Smooth muscle cell (in vitro differentiated cells): Measurements from ENCODE around the gene ITPK1. TPM values are rescaled to one million over a fixed set of nuclear protein-coding genes. Genes with fewer than 3 reads are reported as not detected.
"Not testable (repeated sequence)": the region's sequence is repeated elsewhere in the genome, so short reads cannot be mapped to it uniquely, and the experiment has no call there.

ENCODE experiments used
- DNase-seq: peaks from one replicate; lab custom pipeline; 2025; ENCODE audit not compliant: unreplicated experiment; lab: John Stamatoyannopoulos, UW
- H2AFZ ChIP-seq: fragments of 200-600 bp; sonication (generic); 2 replicates; pipeline ENCODE4 v1.6.0; 2016; ENCODE audit warnings: antibody characterized with exemption, low read depth, mild to moderate bottlenecking
- H3F3A ChIP-seq: fragments of 200-600 bp; sonication (generic); 2 replicates; pipeline ENCODE4 v1.6.0; 2017; ENCODE audit warnings: antibody characterized with exemption, low read depth
- H3K27ac ChIP-seq: fragments of 200-600 bp; sonication (generic); 2 replicates; pipeline ENCODE4 v1.5.1; 2016; ENCODE audit warnings: low read depth, mild to moderate bottlenecking
- H3K27me3 ChIP-seq: fragments of 200-600 bp; sonication (generic); 2 replicates; pipeline ENCODE4 v1.6.1; 2016; ENCODE audit warnings: low read depth, mild to moderate bottlenecking
- H3K36me3 ChIP-seq: fragments of 200-600 bp; sonication (generic); 2 replicates; pipeline ENCODE4 v1.5.1; 2016; ENCODE audit warnings: low read depth
- H3K4me1 ChIP-seq: fragments of 200-600 bp; sonication (generic); 2 replicates; pipeline ENCODE4 v1.5.1; 2016; ENCODE audit warnings: low read depth
- H3K4me2 ChIP-seq: fragments of 200-600 bp; sonication (generic); 2 replicates; pipeline ENCODE4 v1.6.0; 2016; ENCODE audit warnings: mild to moderate bottlenecking
- H3K4me3 ChIP-seq: fragments of 200-600 bp; sonication (generic); 2 replicates; pipeline ENCODE4 v1.5.1; 2016; ENCODE audit warnings: mild to moderate bottlenecking
- H3K79me2 ChIP-seq: fragments of 200-600 bp; sonication (generic); 2 replicates; pipeline ENCODE4 v1.6.0; 2016; ENCODE audit warnings: low read depth, mild to moderate bottlenecking
- H3K9ac ChIP-seq: fragments of 200-600 bp; sonication (generic); 2 replicates; pipeline ENCODE4 v1.6.0; 2016; ENCODE audit warnings: low read depth
- H3K9me3 ChIP-seq: fragments of 200-600 bp; sonication (generic); replicated peaks from 2 replicates; pipeline ENCODE4 v1.5.1; 2016; ENCODE audit warnings: low read depth
- H4K20me1 ChIP-seq: fragments of 200-600 bp; sonication (generic); 2 replicates; pipeline ENCODE4 v1.6.0; 2016; ENCODE audit warnings: low read depth
- WGBS: methylation state at CpG from one replicate; pipeline ENCODE4 v1.1.7; 2016; ENCODE audit warnings: low lambda C conversion rate; 5-methylcytosine and 5-hydroxymethylcytosine counted together
- polyA plus RNA-seq: library from polyadenylated mRNA; unstranded; fragments of >200 nt; fragmentation: Nextera tagmentation; extraction: Ambion mirVana; gene quantifications from 2 replicates; pipeline ENCODE4 v1.2.1, GENCODE V29; 2016
- total RNA-seq: library from RNA; depleted of rRNA; stranded (reverse); fragments of >200 nt; gene quantifications from 2 replicates; pipeline ENCODE4 v1.2.3, GENCODE V29; 2014
- TF ChIP-seq, protein P1 (sequence below): fragments of 200-600 bp; sonication (generic); IDR thresholded peaks from 2 replicates; pipeline ENCODE4 v1.5.1; 2017; ENCODE audit warnings: borderline replicate concordance, mild to moderate bottlenecking, antibody characterized with exemption; ENCODE audit not compliant: insufficient read depth, poor library complexity, severe bottlenecking

The ITPK1 gene
- total and polyA plus RNA-seq, 2 experiments from 2014 or later: 9.2 to 14.2 TPM

DNA sequence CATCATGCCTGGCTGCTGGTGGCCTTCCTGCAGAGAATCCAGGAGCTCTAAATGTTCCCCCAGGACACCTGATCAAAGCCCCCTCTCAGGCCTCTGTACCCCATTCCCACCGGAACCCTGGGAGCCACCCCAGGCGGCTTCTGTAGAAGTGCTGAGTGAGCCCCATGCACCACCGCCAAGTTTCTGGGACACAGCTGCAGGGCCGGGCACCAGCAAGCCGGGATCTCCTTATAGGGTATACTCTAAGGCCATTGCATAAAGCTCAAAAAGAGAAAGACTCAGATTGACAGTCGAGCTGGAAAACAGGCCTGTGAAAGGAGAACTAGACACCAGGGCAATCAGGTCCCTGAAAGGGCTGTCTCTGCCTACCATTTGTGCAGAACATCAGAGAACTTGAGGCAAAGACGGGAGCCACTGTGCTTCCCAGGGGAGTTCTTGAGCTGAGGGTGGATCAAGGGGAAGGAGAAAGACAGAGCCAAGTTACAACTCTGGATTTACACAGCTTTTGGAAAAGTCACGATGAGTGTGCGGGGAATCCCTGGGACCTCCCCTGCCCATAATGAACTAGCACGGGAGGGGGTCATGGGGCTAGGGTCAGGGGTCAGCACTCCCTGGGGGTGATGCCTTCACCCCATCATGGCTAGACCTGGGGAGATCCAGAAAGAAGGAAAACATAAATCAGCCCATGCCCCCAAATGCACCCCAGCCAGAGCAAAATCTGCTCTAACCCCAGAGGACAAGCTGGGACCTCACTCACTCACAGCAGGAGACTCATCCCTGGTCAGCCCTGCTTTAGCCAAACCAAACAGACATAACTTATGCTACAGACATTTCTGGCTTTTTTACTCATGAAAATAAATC is 51.1 kb downstream of the ITPK1 start:
- Histone ChIP-seq H3K4me1 (no peaks in the 10 kb centered on the region), H3K4me3 (no peak overlapping the region), H3K27ac (no peak overlapping the region), H3K4me2 (no peak overlapping the region), H4K20me1 (peaks cover 8% of the 10 kb centered on the region), H3K9me3 (no peaks in the 10 kb centered on the region), H3K36me3 (no peaks in the 10 kb centered on the region), H3F3A (no peaks in the 10 kb centered on the region), H3K79me2 (no peaks in the 10 kb centered on the region), H3K27me3 (no peaks in the 10 kb centered on the region), H2AFZ (no peak overlapping the region), H3K9ac (no peak overlapping the region)
- TF ChIP-seq, protein P1, sequence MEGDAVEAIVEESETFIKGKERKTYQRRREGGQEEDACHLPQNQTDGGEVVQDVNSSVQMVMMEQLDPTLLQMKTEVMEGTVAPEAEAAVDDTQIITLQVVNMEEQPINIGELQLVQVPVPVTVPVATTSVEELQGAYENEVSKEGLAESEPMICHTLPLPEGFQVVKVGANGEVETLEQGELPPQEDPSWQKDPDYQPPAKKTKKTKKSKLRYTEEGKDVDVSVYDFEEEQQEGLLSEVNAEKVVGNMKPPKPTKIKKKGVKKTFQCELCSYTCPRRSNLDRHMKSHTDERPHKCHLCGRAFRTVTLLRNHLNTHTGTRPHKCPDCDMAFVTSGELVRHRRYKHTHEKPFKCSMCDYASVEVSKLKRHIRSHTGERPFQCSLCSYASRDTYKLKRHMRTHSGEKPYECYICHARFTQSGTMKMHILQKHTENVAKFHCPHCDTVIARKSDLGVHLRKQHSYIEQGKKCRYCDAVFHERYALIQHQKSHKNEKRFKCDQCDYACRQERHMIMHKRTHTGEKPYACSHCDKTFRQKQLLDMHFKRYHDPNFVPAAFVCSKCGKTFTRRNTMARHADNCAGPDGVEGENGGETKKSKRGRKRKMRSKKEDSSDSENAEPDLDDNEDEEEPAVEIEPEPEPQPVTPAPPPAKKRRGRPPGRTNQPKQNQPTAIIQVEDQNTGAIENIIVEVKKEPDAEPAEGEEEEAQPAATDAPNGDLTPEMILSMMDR: no peak
- DNase-seq: no peak
- 79% methylated on average over 10 of the region's 10 CpGs for WGBS

DNA sequence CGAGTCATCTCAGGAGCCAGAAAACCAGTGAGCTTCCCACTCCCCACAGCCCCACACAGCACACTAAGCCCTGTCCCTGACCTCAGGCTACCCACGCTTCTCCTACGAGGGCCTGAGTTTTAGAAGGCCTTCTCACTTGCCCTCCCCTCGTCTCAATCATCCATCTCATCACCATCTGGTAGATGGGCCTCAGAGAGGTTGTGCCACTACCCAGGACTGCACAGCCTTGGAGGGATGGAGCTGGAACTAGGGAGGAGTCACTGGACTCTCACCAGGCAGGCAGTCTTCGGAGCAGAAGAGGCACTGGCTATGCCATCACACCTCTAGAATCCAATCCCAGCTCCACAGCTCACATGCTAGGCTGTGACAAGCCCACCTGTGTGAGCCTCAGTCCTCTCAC is 52.3 kb downstream of the ITPK1 start:
- Histone ChIP-seq H3F3A (no peaks in the 10 kb centered on the region), H3K27ac (no peak overlapping the region), H3K4me1 (no peaks in the 10 kb centered on the region), H3K9me3 (no peaks in the 10 kb centered on the region), H3K4me3 (no peak overlapping the region), H3K36me3 (no peaks in the 10 kb centered on the region), H3K9ac (no peak overlapping the region), H4K20me1 (peaks cover 8% of the 10 kb centered on the region), H3K79me2 (no peaks in the 10 kb centered on the region), H3K4me2 (no peak overlapping the region), H2AFZ (no peak overlapping the region), H3K27me3 (no peaks in the 10 kb centered on the region)
- WGBS: 72% methylated on average over 5 of the region's 5 CpGs
- DNase-seq: no peak
- TF ChIP-seq, protein P1: no peak

DNA sequence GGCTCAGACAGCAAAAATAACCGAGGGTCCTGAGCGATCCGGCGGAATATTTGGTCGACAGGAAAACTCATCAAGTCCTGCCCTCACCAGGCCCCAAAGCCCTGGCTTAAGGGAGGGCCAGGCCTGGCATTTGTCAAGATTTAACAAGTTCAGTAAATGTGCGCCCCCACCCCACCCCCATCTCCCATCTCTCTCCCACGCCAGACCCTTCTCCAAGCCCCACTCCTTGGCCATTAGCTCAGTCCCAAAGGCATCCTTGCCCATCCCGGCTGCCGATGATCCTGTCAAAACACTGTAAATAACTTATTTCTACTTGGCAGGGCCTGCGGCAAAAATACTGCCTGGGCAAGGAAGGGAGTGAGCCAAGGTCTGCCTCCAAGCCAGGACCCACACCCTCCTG is 52.8 kb downstream of the ITPK1 start:
- H3K27ac ChIP-seq: no peak overlapping the region
- no peak overlapping the region for H3K4me2 ChIP-seq
- no peak overlapping the region for H2AFZ ChIP-seq
- no peak for DNase-seq
- H3F3A ChIP-seq: no peaks in the 10 kb centered on the region
- no peak overlapping the region for H3K4me3 ChIP-seq
- H3K36me3 ChIP-seq: no peaks in the 10 kb centered on the region
- no peak overlapping the region for H3K9ac ChIP-seq
- TF ChIP-seq, protein P1: no peak
- no peaks in the 10 kb centered on the region for H3K27me3 ChIP-seq
- 34% methylated on average over 10 of the region's 10 CpGs for WGBS
- H3K79me2 ChIP-seq: no peaks in the 10 kb centered on the region
- no peaks in the 10 kb centered on the region for H3K9me3 ChIP-seq
- no peaks in the 10 kb centered on the region for H3K4me1 ChIP-seq
- peaks cover 8% of the 10 kb centered on the region for H4K20me1 ChIP-seq

GRCh38 chr14:93062013-93062412 is 53.7 kb downstream of the ITPK1 start:
- H3K27ac ChIP-seq, H2AFZ ChIP-seq, H3K27me3 ChIP-seq, H3F3A ChIP-seq, H3K9ac ChIP-seq, H3K9me3 ChIP-seq, H3K4me1 ChIP-seq, H3K79me2 ChIP-seq, H3K4me3 ChIP-seq, H3K4me2 ChIP-seq, DNase-seq, H3K36me3 ChIP-seq: not testable (repeated sequence)
- peaks cover 15% of the 10 kb centered on the region for H4K20me1 ChIP-seq
- 87% methylated on average over 12 of the region's 12 CpGs for WGBS
